Mammary microvascular endothelial cell (primary cell): ENCODE results near the gene ZSCAN30. TPM values are rescaled to one million over a fixed set of nuclear protein-coding genes. Genes with fewer than 3 reads are reported as not detected.

Experiments
- total RNA-seq: library from RNA; depleted of rRNA; stranded (reverse); fragments of >200 nt; gene quantifications from 2 replicates; pipeline ENCODE4 v1.2.3, GENCODE V29; 2015

Gene ZSCAN30
- 14.9 and 15.8 TPM in 2 replicates for total RNA-seq

DNA sequence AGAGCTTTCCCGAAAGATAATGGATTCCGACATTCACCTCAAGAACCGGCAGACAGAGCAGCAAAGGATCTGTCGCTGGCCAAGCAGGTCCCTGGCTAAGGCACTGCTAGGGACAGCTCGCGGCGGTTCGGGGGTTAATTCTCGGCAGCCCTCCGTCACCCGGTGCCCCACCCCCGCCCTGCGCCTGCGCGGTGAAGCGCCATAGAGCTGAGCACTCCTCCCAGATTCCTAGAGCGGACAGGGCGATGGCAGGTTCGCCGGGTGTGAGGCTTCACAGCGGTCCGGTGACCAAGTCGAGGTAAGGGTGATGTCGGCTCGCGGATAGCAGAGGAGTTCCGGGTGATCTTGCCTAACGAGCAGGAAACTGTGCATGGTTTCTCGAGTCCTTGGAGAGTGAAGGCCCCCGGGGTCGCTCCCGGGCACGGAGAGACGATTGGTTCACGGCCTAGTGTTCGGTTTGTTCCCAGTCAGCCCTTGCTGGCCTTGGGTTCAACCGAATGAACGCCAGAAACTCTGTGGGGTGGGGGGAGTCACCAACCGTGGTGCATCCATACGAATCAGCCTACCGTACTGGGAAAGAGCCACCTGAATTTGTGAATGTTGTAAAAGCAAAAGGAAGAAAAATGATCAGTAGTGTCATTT is at the start of gene ZSCAN30:
Gene ZSCAN30, minus strand, starts transcription at position 136 of the 642 bp plus-strand sequence. CDS start 25,877 bp downstream, outside the sequence.

GRCh38 chr18:35240664-35241447 is 49.2 kb downstream of the ZSCAN30 start, which contains the start of gene ZNF397:
Gene ZNF397 (plus strand): TSS chr18:35241034. CDS start chr18:35242471, 1,437 bp downstream.

Other genes starting within 250 kb of the ZSCAN30 start
- 50.2 and 60.1 TPM in 2 replicates for gene MAPRE2, start 248.8 kb downstream of the ZSCAN30 start, total RNA-seq
- gene ZNF397, start 49.2 kb downstream of the ZSCAN30 start, total RNA-seq = 1.6 and 2.3 TPM in 2 replicates
- 18.8 and 19.7 TPM in 2 replicates for gene ZNF24, start 54.2 kb upstream of the ZSCAN30 start, total RNA-seq
- gene ZNF396, start 87.1 kb upstream of the ZSCAN30 start, total RNA-seq = 0.67 TPM in 1 of 2 replicates, not detected in the other
- gene INO80C, start 207.7 kb upstream of the ZSCAN30 start, total RNA-seq = 13.8 and 14.9 TPM in 2 replicates